ENCODE results near the gene BRD4.

The BRD4 gene

GRCh38 chr19:15225760-15226159 is 106.6 kb downstream of the BRD4 start:
- no peak for DNase-seq (ENCODE audit: low read depth)

- no peak for DNase-seq (ENCODE audit: low read depth)
Measured at GRCh38 chr19:15223649-15224361, 108.5 kb downstream of the BRD4 start.

GRCh38 chr19:15222738-15223648 is 109.3 kb downstream of the BRD4 start:
- peak; percentile 82 for DNase-seq (ENCODE audit: low read depth)

GRCh38 chr19:15220833-15221232 is 111.5 kb downstream of the BRD4 start:
- DNase-seq (ENCODE audit: low read depth) = no peak

- DNase-seq (ENCODE audit: low read depth) = no peak
Measured at GRCh38 chr19:15218501-15218900, 113.8 kb downstream of the BRD4 start.

GRCh38 chr19:15216363-15216762 is 116.0 kb downstream of the BRD4 start:
- DNase-seq (ENCODE audit: low read depth) = no peak

DNA sequence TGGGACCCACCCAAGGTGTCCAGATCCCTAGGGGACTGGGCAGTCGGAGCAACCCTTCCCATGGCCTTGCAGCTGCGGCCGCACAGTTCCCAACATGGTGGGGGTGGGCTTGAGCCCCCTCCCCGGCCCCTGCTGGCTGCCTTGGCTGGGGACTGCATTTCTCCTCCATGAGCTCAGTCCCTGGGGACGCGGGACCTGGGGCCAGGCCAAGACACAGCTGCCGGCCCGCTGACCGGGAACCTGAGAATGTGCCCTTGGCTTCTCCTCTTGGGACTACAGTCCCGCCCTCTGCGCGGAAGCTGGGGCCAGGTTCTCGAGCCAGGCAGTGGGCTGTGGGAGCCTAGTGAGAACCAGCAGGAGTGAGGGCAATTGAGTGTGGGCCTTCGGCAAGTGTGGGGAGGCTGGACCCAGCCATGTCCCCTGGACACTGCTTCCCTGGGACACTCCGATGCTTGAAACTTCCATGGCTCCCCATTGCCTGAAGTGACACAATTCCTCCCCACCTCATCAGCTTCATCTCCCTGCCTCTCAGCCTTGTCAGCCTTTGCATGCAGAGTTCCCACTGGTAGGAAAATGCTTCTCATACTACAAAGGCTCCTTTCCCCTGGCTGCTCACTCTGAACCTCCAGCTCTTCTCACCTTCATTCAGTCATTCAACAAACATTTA is 118.5 kb downstream of the BRD4 start:
- DNase-seq (ENCODE audit: low read depth) = no peak

- no peak for DNase-seq (ENCODE audit: low read depth)
Measured at GRCh38 chr19:15212711-15213110, 119.6 kb downstream of the BRD4 start.

GRCh38 chr19:15210323-15210781 is 122.0 kb downstream of the BRD4 start:
- DNase-seq (ENCODE audit: low read depth) = no peak

DNA sequence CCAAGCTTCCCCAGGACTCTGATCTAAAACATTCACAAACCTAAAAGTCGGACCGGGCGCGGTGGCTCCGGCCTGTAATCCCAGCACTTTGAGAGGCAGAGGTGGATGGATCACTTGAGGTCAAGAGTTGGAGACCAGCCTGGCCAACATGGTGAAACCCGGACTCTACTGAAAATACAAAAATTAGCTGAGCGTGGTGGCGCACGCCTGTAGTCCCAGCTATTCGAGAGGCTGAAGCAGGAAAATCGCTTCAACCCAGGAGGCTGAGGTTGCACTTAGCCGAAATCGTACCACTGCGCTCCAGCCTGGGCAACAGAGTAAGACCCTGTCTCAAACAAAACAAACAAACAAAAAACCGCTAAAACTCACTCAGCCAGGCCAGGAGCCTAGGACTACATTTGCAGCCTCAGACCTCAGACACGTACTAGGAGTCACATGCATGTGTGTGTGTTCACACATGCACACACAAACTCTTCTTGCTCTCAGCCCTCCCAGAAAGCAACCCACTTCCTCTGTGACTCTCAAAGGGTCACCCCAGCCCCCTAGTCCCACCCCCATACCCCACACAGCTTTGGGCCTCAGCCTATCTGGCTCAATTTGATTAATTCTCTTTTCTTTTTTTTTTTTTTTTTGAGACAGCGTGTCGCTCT is 130.8 kb downstream of the BRD4 start:
- DNase-seq (ENCODE audit: low read depth) = no peak

DNA sequence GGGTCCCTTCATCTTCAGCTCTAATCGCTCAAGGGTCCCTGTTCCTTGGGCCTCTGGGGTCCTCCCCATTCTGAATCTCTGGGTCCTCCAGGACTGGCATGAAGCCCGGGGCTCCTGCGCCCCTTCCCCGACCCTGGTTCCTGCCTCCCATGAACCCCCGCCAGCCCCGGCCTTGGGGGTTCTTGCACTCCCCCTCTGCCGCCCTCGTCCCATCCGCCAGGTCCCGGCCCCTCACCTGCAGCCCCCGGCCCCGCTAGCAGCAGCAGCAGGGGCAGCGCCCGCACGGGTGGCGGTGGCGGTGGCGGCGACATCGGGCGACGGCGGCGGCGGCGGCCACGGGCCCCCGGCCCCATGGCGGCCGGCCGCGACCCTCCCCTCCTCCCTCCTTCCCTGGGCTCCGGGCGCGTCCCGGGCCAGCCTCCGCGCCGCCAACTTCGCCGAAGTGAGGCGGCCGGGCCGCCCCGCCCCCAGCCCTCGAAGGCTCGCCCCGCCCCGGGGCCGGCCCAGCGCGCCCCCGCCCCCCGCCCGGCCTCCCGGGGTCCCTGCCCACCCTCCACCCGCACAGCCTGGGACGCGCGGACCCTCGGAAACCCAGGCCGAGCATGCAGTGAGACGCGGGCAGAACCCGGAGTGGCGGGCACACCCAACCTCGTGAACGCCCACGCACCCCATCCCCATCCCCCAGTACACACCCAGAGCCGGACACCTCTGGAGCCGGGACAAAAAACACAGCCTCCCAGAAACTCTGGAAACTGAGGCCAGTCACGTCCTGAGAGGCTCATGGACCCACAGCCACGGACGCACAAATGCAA is 131.6 kb downstream of the BRD4 start, which contains the start of gene NOTCH3:
Gene NOTCH3, minus strand, starts transcription at position 443 of the 812 bp plus-strand sequence. Its CDS starts 90 bp downstream, at position 353.
- DNase-seq (ENCODE audit: low read depth) = no peak

- DNase-seq (ENCODE audit: low read depth) = no peak
Measured at GRCh38 chr19:15199661-15200552, 132.4 kb downstream of the BRD4 start.

- DNase-seq (ENCODE audit: low read depth) = no peak
Measured at GRCh38 chr19:15198951-15199660, 133.2 kb downstream of the BRD4 start.

- no peak for DNase-seq (ENCODE audit: low read depth)
Measured at GRCh38 chr19:15197942-15198341, 134.4 kb downstream of the BRD4 start.

GRCh38 chr19:15197275-15197941 is 134.9 kb downstream of the BRD4 start:
- DNase-seq (ENCODE audit: low read depth) = no peak

GRCh38 chr19:15196360-15197005 is 135.9 kb downstream of the BRD4 start:
- no peak for DNase-seq (ENCODE audit: low read depth)

- no peak for DNase-seq (ENCODE audit: low read depth)
Measured at GRCh38 chr19:15195371-15196334, 136.7 kb downstream of the BRD4 start.

Data from non-pigmented ciliary epithelial cell (primary cell).